Suprapubic skin (tissue), 4 donors: ENCODE data around the gene CECR2. TPM values are rescaled to one million over a fixed set of nuclear protein-coding genes. Genes with fewer than 3 reads are reported as not detected.

ENCODE experiments used
- DNase-seq, 2 donors: peaks; one replicate each; pipeline ENCODE4 v3.0.0-alpha.2; 2019; ENCODE audit warnings: low spot score in 2 of 2
- H3K27ac ChIP-seq: fragments of 200-600 bp; sonication (generic); one replicate; pipeline ENCODE4 v1.5.1; 2019
- H3K27me3 ChIP-seq: fragments of 200-600 bp; sonication (generic); one replicate; pipeline ENCODE4 v1.5.1; 2019
- H3K36me3 ChIP-seq: fragments of 200-600 bp; sonication (generic); one replicate; pipeline ENCODE4 v1.5.1; 2019
- H3K4me1 ChIP-seq: fragments of 200-600 bp; sonication (generic); one replicate; pipeline ENCODE4 v1.5.1; 2019
- H3K4me3 ChIP-seq: fragments of 200-600 bp; sonication (generic); one replicate; pipeline ENCODE4 v1.5.1; 2019; ENCODE audit warnings: mild to moderate bottlenecking
- H3K9me3 ChIP-seq: fragments of 200-600 bp; sonication (generic); one replicate; pipeline ENCODE4 v1.5.1; 2019
- EP300 ChIP-seq: sonication (generic); formaldehyde crosslinking; IDR thresholded peaks from one replicate; pipeline ENCODE4 v1.6.1; 2017; ENCODE audit warnings: antibody characterized with exemption
- POLR2A ChIP-seq, 2 donors: fragments of 450-650 bp; IDR thresholded peaks; one replicate each; pipeline ENCODE4 v1.6.1; 2017; ENCODE audit warnings: antibody characterized with exemption in 2 of 2, mild to moderate bottlenecking in 2 of 2, moderate library complexity in 2 of 2
- POLR2AphosphoS5 ChIP-seq, 3 donors: sonication (generic); formaldehyde crosslinking; IDR thresholded peaks; one replicate each; pipeline ENCODE4 v1.6.1; 2017; ENCODE audit warnings: antibody characterized with exemption in 3 of 3
- WGBS: methylation state at CpG from one replicate; pipeline ENCODE4 v1.1.5; 2018; 5-methylcytosine and 5-hydroxymethylcytosine counted together
- total RNA-seq, 4 donors: library from RNA; depleted of rRNA; stranded (reverse); fragments of >200 nt; gene quantifications; one replicate each; pipeline ENCODE4 v1.1.0, GENCODE V29; 2016
- TF ChIP-seq, protein P1 (sequence below), 2 donors: fragments of 200-600 bp in 1 of 2; fragments of 450-650 bp in 1 of 2; sonication (generic) in 1 of 2; IDR thresholded peaks; one replicate each; pipeline ENCODE4 v1.5.1; 2016 to 2019; ENCODE audit warnings: antibody characterized with exemption in 2 of 2, mild to moderate bottlenecking in 1 of 2, moderate library complexity in 1 of 2

Gene CECR2
- total RNA-seq, 4 donors from 2014 or later, result 2.5 to 3.9 (median 3.7) TPM

DNA sequence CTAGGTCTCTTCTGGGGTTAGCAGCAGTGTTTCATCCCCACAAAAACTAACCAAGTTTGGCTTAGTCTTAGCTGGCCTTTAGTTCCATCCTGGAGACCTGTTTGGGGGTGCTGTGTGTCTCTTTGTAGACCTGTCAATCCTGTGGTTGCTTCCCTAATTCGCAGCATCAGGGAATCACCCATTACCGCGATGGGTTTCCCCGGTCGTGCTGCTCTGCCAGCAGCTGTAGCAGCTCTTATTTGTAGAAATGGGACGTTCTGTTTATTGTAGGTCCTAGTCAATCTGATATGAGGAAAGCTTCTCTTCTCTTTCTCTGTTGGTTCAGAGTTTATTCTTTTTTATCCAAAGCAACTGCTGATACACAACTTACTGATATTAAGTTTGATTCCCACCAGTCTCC is 91.6 kb downstream of the CECR2 start:
- Histone ChIP-seq H3K4me3 (no peak overlapping the region), H3K4me1 (no peaks in the 10 kb centered on the region), H3K9me3 (no peaks in the 10 kb centered on the region), H3K27me3 (no peaks in the 10 kb centered on the region), H3K36me3 (no peaks in the 10 kb centered on the region), H3K27ac (no peak overlapping the region)
- WGBS, result 90% methylated on average over 6 of the region's 6 CpGs
- TF ChIP-seq POLR2AphosphoS5 (IDR thresholded peaks at IDR 0.05) (no peak), EP300 (no peak), POLR2A (IDR thresholded peaks at IDR 0.05) (no peak)
- TF ChIP-seq, protein P1, sequence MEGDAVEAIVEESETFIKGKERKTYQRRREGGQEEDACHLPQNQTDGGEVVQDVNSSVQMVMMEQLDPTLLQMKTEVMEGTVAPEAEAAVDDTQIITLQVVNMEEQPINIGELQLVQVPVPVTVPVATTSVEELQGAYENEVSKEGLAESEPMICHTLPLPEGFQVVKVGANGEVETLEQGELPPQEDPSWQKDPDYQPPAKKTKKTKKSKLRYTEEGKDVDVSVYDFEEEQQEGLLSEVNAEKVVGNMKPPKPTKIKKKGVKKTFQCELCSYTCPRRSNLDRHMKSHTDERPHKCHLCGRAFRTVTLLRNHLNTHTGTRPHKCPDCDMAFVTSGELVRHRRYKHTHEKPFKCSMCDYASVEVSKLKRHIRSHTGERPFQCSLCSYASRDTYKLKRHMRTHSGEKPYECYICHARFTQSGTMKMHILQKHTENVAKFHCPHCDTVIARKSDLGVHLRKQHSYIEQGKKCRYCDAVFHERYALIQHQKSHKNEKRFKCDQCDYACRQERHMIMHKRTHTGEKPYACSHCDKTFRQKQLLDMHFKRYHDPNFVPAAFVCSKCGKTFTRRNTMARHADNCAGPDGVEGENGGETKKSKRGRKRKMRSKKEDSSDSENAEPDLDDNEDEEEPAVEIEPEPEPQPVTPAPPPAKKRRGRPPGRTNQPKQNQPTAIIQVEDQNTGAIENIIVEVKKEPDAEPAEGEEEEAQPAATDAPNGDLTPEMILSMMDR (IDR thresholded peaks at IDR 0.05), result no peak
- no peak for DNase-seq

DNA sequence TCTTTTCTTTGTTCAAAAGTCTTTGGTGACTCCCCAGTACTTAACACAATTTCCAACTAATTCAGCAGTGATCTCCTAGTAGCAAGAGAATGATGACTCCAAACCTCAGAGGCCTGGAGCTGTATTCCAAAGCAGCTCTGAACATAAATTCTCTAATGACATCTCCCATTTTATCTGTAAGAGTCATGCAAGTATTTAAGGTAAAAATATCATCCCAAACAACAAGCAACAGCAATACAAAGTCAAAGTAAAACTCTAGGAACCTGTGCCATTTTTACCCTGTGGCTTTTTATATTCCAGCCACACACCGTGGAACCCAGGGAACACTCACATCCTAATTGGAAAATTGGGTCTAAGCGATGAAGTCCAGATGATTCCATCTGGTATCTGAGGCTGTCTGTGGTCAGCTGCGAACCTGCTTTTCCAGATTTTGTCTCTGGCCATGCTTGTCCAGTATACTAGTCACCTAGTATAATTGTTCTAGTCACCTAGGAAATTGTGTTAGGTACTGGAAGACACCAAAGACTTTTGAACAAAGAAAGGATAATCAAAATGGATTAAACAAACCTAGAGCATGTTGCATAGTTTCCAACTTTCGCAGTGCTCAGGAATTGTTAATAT is 101.7 kb downstream of the CECR2 start:
- H3K4me3 ChIP-seq, result no peak overlapping the region
- DNase-seq, result no peak
- H3K27me3 ChIP-seq, result peaks cover under 1% of the 10 kb centered on the region
- 83% methylated on average over 4 of the region's 4 CpGs for whole genome bisulfite sequencing
- no peaks in the 10 kb centered on the region for H3K36me3 ChIP-seq
- no peak overlapping the region for H3K27ac ChIP-seq
- no peaks in the 10 kb centered on the region for H3K4me1 ChIP-seq
- no peak for TF ChIP-seq POLR2AphosphoS5 (IDR thresholded peaks at IDR 0.05)
- TF ChIP-seq EP300, result no peak
- TF ChIP-seq POLR2A (IDR thresholded peaks at IDR 0.05), result no peak
- TF ChIP-seq, protein P1 (IDR thresholded peaks at IDR 0.05), result no peak
- no peaks in the 10 kb centered on the region for H3K9me3 ChIP-seq

DNA sequence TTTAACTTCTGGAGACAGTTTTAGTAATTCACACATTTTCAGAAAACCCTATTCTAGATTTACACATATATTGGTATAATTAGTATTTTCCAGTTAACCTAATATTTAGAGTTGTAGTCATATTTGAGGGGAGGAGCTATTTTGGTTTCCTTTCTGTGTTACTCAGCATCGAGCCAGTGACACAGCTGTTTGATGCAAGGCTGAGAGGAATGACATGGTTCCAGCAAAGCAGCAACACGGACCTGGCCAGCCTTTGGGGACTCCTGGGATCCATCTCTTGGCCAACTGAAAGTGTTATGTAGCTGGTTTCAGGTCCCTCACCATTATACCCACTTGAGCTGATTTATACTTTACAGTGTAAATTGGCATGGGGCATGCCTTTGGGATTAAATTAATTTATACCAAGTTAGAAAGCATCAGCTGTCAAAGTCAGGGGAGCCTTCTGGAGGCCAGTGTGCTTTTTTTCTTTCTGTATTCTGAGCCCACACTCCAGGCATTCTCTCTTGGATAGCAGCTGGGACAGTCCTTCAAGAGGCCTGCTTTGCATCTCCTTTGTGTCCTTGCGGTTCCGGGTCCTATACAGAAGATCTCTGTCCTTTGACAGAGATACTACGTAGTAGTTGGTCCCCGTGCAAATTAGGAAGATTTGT is 102.8 kb downstream of the CECR2 start:
- WGBS, result 73% methylated on average over 6 of the region's 6 CpGs

DNA sequence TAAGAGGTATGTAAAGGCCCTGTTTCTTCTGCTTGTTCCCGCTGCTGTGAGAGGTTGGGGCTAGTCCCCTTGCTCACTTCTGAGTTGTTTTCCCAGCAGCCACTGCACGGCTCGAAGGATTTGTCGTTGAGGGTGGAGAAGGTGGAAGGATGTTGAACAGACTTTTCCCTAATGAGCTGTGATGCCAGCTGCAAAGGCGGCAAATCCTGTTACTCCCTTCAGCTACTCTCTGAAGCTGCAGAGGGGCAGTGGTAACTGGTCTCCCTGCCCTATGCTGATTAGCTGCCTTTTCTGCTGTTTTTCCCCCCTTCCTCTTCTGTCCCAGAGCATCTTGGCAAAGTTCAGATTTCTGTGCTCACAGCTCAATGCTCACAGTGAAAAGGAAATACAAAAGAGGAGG is 103.7 kb downstream of the CECR2 start:
- WGBS, result 52% methylated on average over 5 of the region's 5 CpGs
- no peak for DNase-seq

More for the DNA sequence above, 102.8 kb downstream of the CECR2 start:
- TF ChIP-seq, protein P1 (IDR thresholded peaks at IDR 0.05), result no peak
- no peak for TF ChIP-seq EP300
- no peak for TF ChIP-seq POLR2A (IDR thresholded peaks at IDR 0.05)
- no peak for TF ChIP-seq POLR2AphosphoS5 (IDR thresholded peaks at IDR 0.05)
- no peaks in the 10 kb centered on the region for H3K4me1 ChIP-seq
- no peak overlapping the region for H3K4me3 ChIP-seq
- H3K27ac ChIP-seq, result no peak overlapping the region
- no peaks in the 10 kb centered on the region for H3K9me3 ChIP-seq
- H3K36me3 ChIP-seq, result no peaks in the 10 kb centered on the region
- peaks cover 6% of the 10 kb centered on the region for H3K27me3 ChIP-seq
- no peak for DNase-seq

More for the DNA sequence above, 103.7 kb downstream of the CECR2 start:
- peaks cover 5% of the 10 kb centered on the region for H3K4me1 ChIP-seq
- no peak for TF ChIP-seq EP300
- no peak for TF ChIP-seq POLR2A (IDR thresholded peaks at IDR 0.05)
- TF ChIP-seq POLR2AphosphoS5 (IDR thresholded peaks at IDR 0.05), result no peak
- TF ChIP-seq, protein P1 (IDR thresholded peaks at IDR 0.05), result no peak
- H3K27me3 ChIP-seq, result peaks cover 6% of the 10 kb centered on the region
- no peaks in the 10 kb centered on the region for H3K9me3 ChIP-seq
- no peak overlapping the region for H3K27ac ChIP-seq
- no peaks in the 10 kb centered on the region for H3K36me3 ChIP-seq
- no peak overlapping the region for H3K4me3 ChIP-seq
